Gastrocnemius medialis (tissue), 4 donors: ENCODE measurements around the gene RPL28.

Experiments used
- POLR2A ChIP-seq, 2 donors: fragments of 450-650 bp; IDR thresholded peaks; one replicate each; pipeline ENCODE4 v1.6.1; 2017; ENCODE audit warnings: antibody characterized with exemption in 2 of 2, mild to moderate bottlenecking in 2 of 2, moderate library complexity in 2 of 2
- TF ChIP-seq, protein P1 (sequence below), 5 experiments: fragments of 450-650 bp in 3 of 5; fragments of 200-600 bp in 2 of 5; sonication (generic) in 2 of 5; IDR thresholded peaks in 4 of 5; conservative IDR thresholded peaks in 1 of 5; 1 replicate in 4 of 5; 2 replicates in 1 of 5; pipeline ENCODE4 v1.5.1; 2016 to 2019; ENCODE audit warnings: antibody characterized with exemption in 5 of 5, mild to moderate bottlenecking in 3 of 5, moderate library complexity in 3 of 5

GRCh38 chr19:55419624-55420236 lies 34.0 kb downstream of the RPL28 start:
- TF ChIP-seq, protein P1, sequence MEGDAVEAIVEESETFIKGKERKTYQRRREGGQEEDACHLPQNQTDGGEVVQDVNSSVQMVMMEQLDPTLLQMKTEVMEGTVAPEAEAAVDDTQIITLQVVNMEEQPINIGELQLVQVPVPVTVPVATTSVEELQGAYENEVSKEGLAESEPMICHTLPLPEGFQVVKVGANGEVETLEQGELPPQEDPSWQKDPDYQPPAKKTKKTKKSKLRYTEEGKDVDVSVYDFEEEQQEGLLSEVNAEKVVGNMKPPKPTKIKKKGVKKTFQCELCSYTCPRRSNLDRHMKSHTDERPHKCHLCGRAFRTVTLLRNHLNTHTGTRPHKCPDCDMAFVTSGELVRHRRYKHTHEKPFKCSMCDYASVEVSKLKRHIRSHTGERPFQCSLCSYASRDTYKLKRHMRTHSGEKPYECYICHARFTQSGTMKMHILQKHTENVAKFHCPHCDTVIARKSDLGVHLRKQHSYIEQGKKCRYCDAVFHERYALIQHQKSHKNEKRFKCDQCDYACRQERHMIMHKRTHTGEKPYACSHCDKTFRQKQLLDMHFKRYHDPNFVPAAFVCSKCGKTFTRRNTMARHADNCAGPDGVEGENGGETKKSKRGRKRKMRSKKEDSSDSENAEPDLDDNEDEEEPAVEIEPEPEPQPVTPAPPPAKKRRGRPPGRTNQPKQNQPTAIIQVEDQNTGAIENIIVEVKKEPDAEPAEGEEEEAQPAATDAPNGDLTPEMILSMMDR (IDR thresholded peaks at IDR 0.05 in 4 of 5, conservative IDR thresholded peaks at IDR 0.05 in 1 of 5), result no peak
- no peak for TF ChIP-seq POLR2A (IDR thresholded peaks at IDR 0.05)
